Uterus (tissue), 2 donors: ENCODE data around the gene MAML2.

Source experiments
- CTCF ChIP-seq, 4 experiments: fragments of 200-600 bp in 2 of 4; fragments of 450-650 bp in 2 of 4; sonication (generic) in 2 of 4; IDR thresholded peaks; one replicate each; pipeline ENCODE4 v1.5.1; 2016 to 2019; ENCODE audit warnings: antibody characterized with exemption in 4 of 4, mild to moderate bottlenecking in 2 of 4, moderate library complexity in 1 of 4
- POLR2A ChIP-seq, 2 donors: fragments of 450-650 bp; IDR thresholded peaks; one replicate each; pipeline ENCODE4 v1.6.1; 2016; ENCODE audit warnings: antibody characterized with exemption in 2 of 2, mild to moderate bottlenecking in 1 of 2, moderate library complexity in 1 of 2

DNA sequence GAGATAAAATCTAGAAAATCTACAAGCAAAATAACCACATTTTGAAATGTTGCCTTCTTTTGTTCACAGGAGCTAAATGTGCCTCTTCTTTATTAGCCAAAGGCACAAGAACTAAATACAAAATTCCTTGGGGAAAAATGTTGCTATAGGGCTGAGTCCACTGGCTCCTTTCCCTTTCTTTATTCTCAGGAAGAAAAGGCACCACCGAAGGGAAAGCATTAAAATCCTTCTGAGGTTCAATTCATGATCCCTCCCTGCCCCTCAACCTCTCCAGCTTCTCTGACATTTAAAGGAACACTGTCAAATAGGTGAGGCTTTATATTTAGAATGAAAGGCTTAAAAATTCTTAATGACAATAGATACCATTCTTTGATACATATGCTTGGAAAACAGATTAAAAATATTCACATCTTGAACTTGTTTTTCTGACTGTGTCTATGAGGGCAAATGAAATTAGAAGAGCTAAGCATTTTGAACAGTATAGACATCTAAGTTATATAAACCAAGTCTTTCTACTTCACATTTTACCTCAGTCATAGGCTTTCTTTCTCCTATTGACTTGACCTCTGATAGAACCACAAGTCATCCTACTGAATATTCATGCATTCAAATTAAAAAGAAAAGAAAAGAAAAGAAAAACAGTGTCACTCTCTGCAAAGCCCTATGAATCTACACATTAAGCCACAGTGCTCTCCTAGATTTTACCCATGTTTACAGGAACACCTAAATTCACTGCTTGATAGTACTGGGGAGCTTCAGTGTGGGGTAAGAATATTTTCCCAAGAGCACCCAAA lies 148.2 kb downstream of the MAML2 start:
- TF ChIP-seq CTCF (IDR thresholded peaks at IDR 0.05) (no peak), POLR2A (IDR thresholded peaks at IDR 0.05) (no peak)
